RWPE2 (cell line): ENCODE data around the gene PIPOX.

ENCODE experiments used
- ATAC-seq: fragments of 200-7000 bp; cut with Tn5 transposase; 3 replicates; pipeline ENCODE4 v1.9.1; 2021; ENCODE audit warnings: low read depth
- DNase-seq: peaks from one replicate; pipeline ENCODE4 v3.0.0-alpha.2; 2020; ENCODE audit warnings: low spot score
- H3K27ac ChIP-seq: fragments of 450-650 bp; 2 replicates; pipeline ENCODE4 v1.5.1; 2017; ENCODE audit warnings: mild to moderate bottlenecking; ENCODE audit not compliant: poor library complexity, severe bottlenecking
- H3K27me3 ChIP-seq: fragments of 250-450 bp; sonication (Bioruptor Pico); 2 replicates; pipeline ENCODE4 v1.5.1; 2021; ENCODE audit warnings: mild to moderate bottlenecking, moderate library complexity; ENCODE audit not compliant: insufficient read depth, poor library complexity, severe bottlenecking
- H3K36me3 ChIP-seq: fragments of 250-450 bp; sonication (Bioruptor Pico); 2 replicates; pipeline ENCODE4 v1.5.1; 2020; ENCODE audit warnings: low read depth, mild to moderate bottlenecking, moderate library complexity
- H3K4me1 ChIP-seq: fragments of 250-450 bp; sonication (Bioruptor Pico); 2 replicates; pipeline ENCODE4 v1.5.1; 2021; ENCODE audit warnings: mild to moderate bottlenecking, moderate library complexity; ENCODE audit not compliant: insufficient read depth, poor library complexity, severe bottlenecking
- H3K4me3 ChIP-seq: fragments of 250-450 bp; sonication (Bioruptor Pico); 2 replicates; pipeline ENCODE4 v1.5.1; 2021; ENCODE audit warnings: mild to moderate bottlenecking, moderate library complexity; ENCODE audit not compliant: severe bottlenecking
- H3K9me3 ChIP-seq: fragments of 250-450 bp; sonication (Bioruptor Pico); 2 replicates; pipeline ENCODE4 v1.5.1; 2021; ENCODE audit warnings: mild to moderate bottlenecking, moderate library complexity; ENCODE audit not compliant: severe bottlenecking
- CTCF ChIP-seq: fragments of 450-650 bp; IDR thresholded peaks from one replicate; pipeline ENCODE4 v1.5.1; 2017; ENCODE audit warnings: mild to moderate bottlenecking, moderate library complexity; ENCODE audit not compliant: poor library complexity, severe bottlenecking

Gene PIPOX

GRCh38 chr17:29024316-29024952 is 18.5 kb upstream of the PIPOX start:
- no peak for DNase-seq
- no peak overlapping the region for H3K4me3 ChIP-seq
- H3K4me1 ChIP-seq, result no peaks in the 10 kb centered on the region
- TF ChIP-seq CTCF, result no peak
- no peak for ATAC-seq
- H3K27me3 ChIP-seq, result peaks cover 51% of the 10 kb centered on the region
- H3K9me3 ChIP-seq, result no peaks in the 10 kb centered on the region
- no peaks in the 10 kb centered on the region for H3K36me3 ChIP-seq
- H3K27ac ChIP-seq, result no peak overlapping the region

- H3K4me1 ChIP-seq, result no peaks in the 10 kb centered on the region
- no peak overlapping the region for H3K27ac ChIP-seq
- H3K36me3 ChIP-seq, result no peaks in the 10 kb centered on the region
- no peak for DNase-seq
- H3K27me3 ChIP-seq, result peaks cover 57% of the 10 kb centered on the region
- no peak overlapping the region for H3K4me3 ChIP-seq
- no peak for ATAC-seq
- TF ChIP-seq CTCF, result no peak
- no peaks in the 10 kb centered on the region for H3K9me3 ChIP-seq
Observed at GRCh38 chr17:29031488-29031887, 11.5 kb upstream of the PIPOX start.

- ATAC-seq (no peak), DNase-seq (no peak)
- H3K4me3 ChIP-seq, result no peak overlapping the region
Observed at GRCh38 chr17:29032013-29032856, 10.7 kb upstream of the PIPOX start.

GRCh38 chr17:29032857-29033197 is 10.1 kb upstream of the PIPOX start:
- TF ChIP-seq CTCF, result no peak
- Histone ChIP-seq H3K4me3 (no peak overlapping the region), H3K36me3 (no peaks in the 10 kb centered on the region), H3K27ac (no peak overlapping the region), H3K9me3 (no peaks in the 10 kb centered on the region), H3K4me1 (no peaks in the 10 kb centered on the region), H3K27me3 (peaks cover 56% of the 10 kb centered on the region)
- ATAC-seq (no peak), DNase-seq (no peak)

More at GRCh38 chr17:29032013-29032856, 10.7 kb upstream of the PIPOX start:
- no peaks in the 10 kb centered on the region for H3K4me1 ChIP-seq
- H3K27me3 ChIP-seq, result peaks cover 57% of the 10 kb centered on the region
- H3K36me3 ChIP-seq, result no peaks in the 10 kb centered on the region
- no peaks in the 10 kb centered on the region for H3K9me3 ChIP-seq
- TF ChIP-seq CTCF, result no peak
- H3K27ac ChIP-seq, result no peak overlapping the region

GRCh38 chr17:29034510-29034909 is 8.4 kb upstream of the PIPOX start:
- no peak for ATAC-seq

More at GRCh38 chr17:29034510-29034909, 8.4 kb upstream of the PIPOX start:
- no peak for TF ChIP-seq CTCF
- no peak overlapping the region for H3K4me3 ChIP-seq
- no peaks in the 10 kb centered on the region for H3K4me1 ChIP-seq
- H3K27ac ChIP-seq, result no peak overlapping the region
- peaks cover 51% of the 10 kb centered on the region for H3K27me3 ChIP-seq
- H3K36me3 ChIP-seq, result no peaks in the 10 kb centered on the region
- H3K9me3 ChIP-seq, result no peaks in the 10 kb centered on the region
- DNase-seq, result no peak
